Nephron progenitor cell (in vitro differentiated cells): ENCODE measurements around the gene CERS6.

Source experiments
- DNase-seq: peaks from one replicate; pipeline ENCODE4 v3.0.0; 2021
- H3K27ac Mint-ChIP-seq: 2 replicates; pipeline ENCODE4 v1.8.0; 2021; ENCODE audit warnings: mild to moderate bottlenecking, moderate library complexity, mixed read lengths
- H3K27me3 Mint-ChIP-seq: 2 replicates; pipeline ENCODE4 v1.8.0; 2021; ENCODE audit warnings: mild to moderate bottlenecking, low read depth, mixed read lengths; ENCODE audit not compliant: poor library complexity
- H3K36me3 Mint-ChIP-seq: 2 replicates; pipeline ENCODE4 v1.8.0; 2021; ENCODE audit warnings: low read depth, mixed read lengths
- H3K4me1 Mint-ChIP-seq: 2 replicates; pipeline ENCODE4 v1.8.0; 2021; ENCODE audit warnings: mixed read lengths
- H3K4me3 Mint-ChIP-seq: 2 replicates; pipeline ENCODE4 v1.8.0; 2021; ENCODE audit warnings: mild to moderate bottlenecking, moderate library complexity, mixed read lengths
- H3K9me3 Mint-ChIP-seq: 2 replicates; pipeline ENCODE4 v1.8.0; 2021; ENCODE audit warnings: mild to moderate bottlenecking, moderate library complexity, mixed read lengths
- CTCF ChIP-seq: fragments of 200-600 bp; sonication (generic); IDR thresholded peaks from 2 replicates; pipeline ENCODE4 v1.5.0; 2021; ENCODE audit warnings: antibody characterized with exemption

Gene CERS6

GRCh38 chr2:168545439-168546082 lies 89.5 kb downstream of the CERS6 start:
- DNase-seq = no peak
- Mint-ChIP-seq H3K27me3 (peaks cover 3% of the 10 kb centered on the region), H3K36me3 (peaks cover 64% of the 10 kb centered on the region), H3K9me3 (peaks cover 14% of the 10 kb centered on the region), H3K4me3 (no peak overlapping the region), H3K27ac (no peak overlapping the region), H3K4me1 (peaks cover 10% of the 10 kb centered on the region)
- TF ChIP-seq CTCF = no peak

- no peaks in the 10 kb centered on the region for H3K4me1 Mint-ChIP-seq
- no peak for DNase-seq
- no peaks in the 10 kb centered on the region for H3K9me3 Mint-ChIP-seq
- TF ChIP-seq CTCF = no peak
- no peak overlapping the region for H3K4me3 Mint-ChIP-seq
- H3K27ac Mint-ChIP-seq = no peak overlapping the region
- peaks cover 73% of the 10 kb centered on the region for H3K36me3 Mint-ChIP-seq
- peaks cover 3% of the 10 kb centered on the region for H3K27me3 Mint-ChIP-seq
These were observed 94.6 kb downstream of the CERS6 start for GRCh38 chr2:168550670-168551069.

DNA sequence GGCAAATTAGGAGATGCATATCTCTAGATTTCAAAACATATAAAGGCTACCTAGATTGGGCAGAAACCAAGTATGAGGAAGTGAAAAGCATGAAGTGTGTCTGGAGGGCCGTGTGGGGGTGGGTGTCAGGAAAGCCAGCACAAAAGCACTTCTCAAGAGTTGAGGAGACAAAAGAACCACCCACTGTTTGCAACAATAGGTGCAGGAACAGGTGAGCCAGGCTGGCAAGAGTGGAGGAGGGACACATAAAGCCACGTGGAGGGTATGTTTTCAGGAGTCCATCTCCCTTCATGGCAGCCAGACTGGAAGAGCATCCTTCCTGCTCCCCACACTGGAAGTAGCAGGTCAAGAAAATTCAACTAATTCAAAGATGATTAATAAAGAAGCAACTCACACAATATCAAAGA lies 96.4 kb downstream of the CERS6 start:
- Mint-ChIP-seq H3K9me3 (no peaks in the 10 kb centered on the region), H3K4me1 (no peaks in the 10 kb centered on the region), H3K27me3 (peaks cover 3% of the 10 kb centered on the region), H3K36me3 (peaks cover 61% of the 10 kb centered on the region), H3K27ac (no peak overlapping the region), H3K4me3 (no peak overlapping the region)
- no peak for DNase-seq
- TF ChIP-seq CTCF = no peak

GRCh38 chr2:168555283-168555682 lies 99.2 kb downstream of the CERS6 start:
- no peak for DNase-seq

GRCh38 chr2:168559187-168559586 lies 103.1 kb downstream of the CERS6 start:
- DNase-seq = no peak
- H3K27ac Mint-ChIP-seq = no peak overlapping the region
- peaks cover 58% of the 10 kb centered on the region for H3K36me3 Mint-ChIP-seq
- H3K4me1 Mint-ChIP-seq = no peaks in the 10 kb centered on the region
- no peaks in the 10 kb centered on the region for H3K27me3 Mint-ChIP-seq
- H3K4me3 Mint-ChIP-seq = no peak overlapping the region
- H3K9me3 Mint-ChIP-seq = no peaks in the 10 kb centered on the region
- TF ChIP-seq CTCF = no peak

More at GRCh38 chr2:168555283-168555682, 99.2 kb downstream of the CERS6 start:
- H3K4me1 Mint-ChIP-seq = no peaks in the 10 kb centered on the region
- H3K36me3 Mint-ChIP-seq = peaks cover 54% of the 10 kb centered on the region
- H3K4me3 Mint-ChIP-seq = no peak overlapping the region
- no peak overlapping the region for H3K27ac Mint-ChIP-seq
- no peaks in the 10 kb centered on the region for H3K9me3 Mint-ChIP-seq
- no peak for TF ChIP-seq CTCF
- no peaks in the 10 kb centered on the region for H3K27me3 Mint-ChIP-seq

DNA sequence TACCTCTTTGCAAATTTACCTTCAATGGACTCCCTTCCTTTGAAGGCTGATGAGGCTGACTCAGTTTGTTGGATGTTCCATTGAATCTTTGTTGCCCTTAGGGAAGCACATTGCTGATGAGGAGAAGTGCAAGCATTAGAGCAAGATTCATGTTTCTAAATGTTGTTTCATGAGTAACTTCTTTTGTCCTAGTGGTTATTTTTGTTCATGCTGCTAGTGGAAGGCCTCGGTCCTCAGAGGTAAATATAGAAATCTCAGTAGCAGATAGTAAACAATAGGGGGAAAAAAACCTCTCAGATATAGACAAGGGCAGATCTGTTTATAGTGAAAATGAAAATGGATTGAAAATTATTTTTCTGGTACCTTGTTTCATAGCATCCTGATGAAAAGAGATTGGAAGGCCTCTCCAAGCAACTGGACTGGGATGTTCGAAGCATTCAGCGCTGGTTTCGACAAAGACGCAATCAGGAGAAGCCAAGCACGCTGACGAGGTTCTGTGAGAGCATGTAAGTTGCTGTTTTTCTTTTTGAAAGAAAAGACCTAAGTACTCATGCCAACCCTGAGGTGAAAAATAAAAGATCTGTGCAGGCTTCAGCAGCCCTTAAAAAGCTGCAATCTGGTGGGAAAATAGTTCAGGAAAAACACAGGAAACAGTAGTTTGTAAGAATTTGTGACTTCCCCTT lies 104.9 kb downstream of the CERS6 start:
- DNase-seq = no peak
- peaks cover 54% of the 10 kb centered on the region for H3K36me3 Mint-ChIP-seq
- H3K4me3 Mint-ChIP-seq = no peak overlapping the region
- no peaks in the 10 kb centered on the region for H3K9me3 Mint-ChIP-seq
- no peaks in the 10 kb centered on the region for H3K27me3 Mint-ChIP-seq
- no peak overlapping the region for H3K27ac Mint-ChIP-seq
- no peaks in the 10 kb centered on the region for H3K4me1 Mint-ChIP-seq
- TF ChIP-seq CTCF = no peak
